Liver (tissue), 3 donors: ENCODE measurements around the gene PKHD1.

Experiments used
- ATF3 ChIP-seq: IDR thresholded peaks from 2 replicates; pipeline ENCODE4 v1.6.1; 2016; ENCODE audit warnings: antibody characterized with exemption
- CTCF ChIP-seq: fragments of 150-350 bp; IDR thresholded peaks from 2 replicates; pipeline ENCODE4 v1.5.1; 2017; ENCODE audit warnings: improper control_type of control experiment, low read depth, low read length; ENCODE audit not compliant: missing input control
- EGR1 ChIP-seq, 2 donors: IDR thresholded peaks; 2 replicates each; pipeline ENCODE4 v1.6.1; 2016 to 2018; ENCODE audit warnings: antibody characterized with exemption in 2 of 2, low read depth in 2 of 2
- FOXA1 ChIP-seq: IDR thresholded peaks from 2 replicates; pipeline ENCODE4 v1.6.1; 2016; ENCODE audit warnings: antibody characterized with exemption
- GABPA ChIP-seq, 2 donors: IDR thresholded peaks in 1 of 2; conservative IDR thresholded peaks in 1 of 2; 2 replicates each; pipeline ENCODE4 v1.6.1; 2016; ENCODE audit warnings: antibody characterized with exemption in 2 of 2, mild to moderate bottlenecking in 1 of 2, moderate library complexity in 1 of 2
- HNF4G ChIP-seq: IDR thresholded peaks from 2 replicates; pipeline ENCODE4 v1.6.1; 2016; ENCODE audit warnings: antibody characterized with exemption
- JUND ChIP-seq, 2 donors: IDR thresholded peaks; 2 replicates each; pipeline ENCODE4 v1.6.1; 2016; ENCODE audit warnings: antibody characterized with exemption in 2 of 2
- NR2F2 ChIP-seq: IDR thresholded peaks from 2 replicates; pipeline ENCODE4 v1.6.1; 2016; ENCODE audit warnings: antibody characterized with exemption
- RAD21 ChIP-seq, 2 donors: IDR thresholded peaks; 2 replicates each; pipeline ENCODE4 v1.6.1; 2016; ENCODE audit warnings: antibody characterized with exemption in 2 of 2, mild to moderate bottlenecking in 2 of 2
- REST ChIP-seq: IDR thresholded peaks from 2 replicates; pipeline ENCODE4 v1.6.1; 2016; ENCODE audit warnings: antibody characterized with exemption, mild to moderate bottlenecking
- SP1 ChIP-seq: IDR thresholded peaks from 2 replicates; pipeline ENCODE4 v1.6.1; 2018; ENCODE audit warnings: antibody characterized with exemption, mild to moderate bottlenecking
- TAF1 ChIP-seq: conservative IDR thresholded peaks from 2 replicates; pipeline ENCODE4 v1.6.1; 2016; ENCODE audit warnings: antibody characterized with exemption, mild to moderate bottlenecking
- YY1 ChIP-seq: IDR thresholded peaks from 2 replicates; pipeline ENCODE4 v1.6.1; 2016; ENCODE audit warnings: antibody characterized with exemption, mild to moderate bottlenecking
- donor health status: healthy.
- donor health status: healthy.

GRCh38 chr6:52059821-52060220 is 27.6 kb downstream of the PKHD1 start:
- TF ChIP-seq EGR1 (IDR thresholded peaks at IDR 0.05; ENCODE audit: low read depth in 2 of 2) (no peak), HNF4G (no peak), CTCF (no peak), SP1 (no peak), ATF3 (no peak), FOXA1 (no peak), TAF1 (no peak), REST (no peak), YY1 (no peak), RAD21 (IDR thresholded peaks at IDR 0.05) (no peak), GABPA (IDR thresholded peaks at IDR 0.05 in 1 of 2, conservative IDR thresholded peaks at IDR 0.05 in 1 of 2) (no peak), NR2F2 (no peak), JUND (IDR thresholded peaks at IDR 0.05) (no peak)
